WI38 (cell line): Measurements from ENCODE around the gene VSIG10L2.

ENCODE experiments used
- H3K4me3 ChIP-seq: 2 replicates; pipeline ENCODE4 v1.5.1; 2011; ENCODE audit warnings: low read depth, mild to moderate bottlenecking, control low read depth, low read length
- TF ChIP-seq, protein P1 (sequence below): IDR thresholded peaks from 2 replicates; pipeline ENCODE4 v1.5.1; 2012; ENCODE audit warnings: low read depth, mild to moderate bottlenecking, control low read depth, low read length

VSIG10L2 gene

GRCh38 chr11:125954123-125954944, 8.5 kb downstream of the VSIG10L2 start:
- TF ChIP-seq, protein P1, sequence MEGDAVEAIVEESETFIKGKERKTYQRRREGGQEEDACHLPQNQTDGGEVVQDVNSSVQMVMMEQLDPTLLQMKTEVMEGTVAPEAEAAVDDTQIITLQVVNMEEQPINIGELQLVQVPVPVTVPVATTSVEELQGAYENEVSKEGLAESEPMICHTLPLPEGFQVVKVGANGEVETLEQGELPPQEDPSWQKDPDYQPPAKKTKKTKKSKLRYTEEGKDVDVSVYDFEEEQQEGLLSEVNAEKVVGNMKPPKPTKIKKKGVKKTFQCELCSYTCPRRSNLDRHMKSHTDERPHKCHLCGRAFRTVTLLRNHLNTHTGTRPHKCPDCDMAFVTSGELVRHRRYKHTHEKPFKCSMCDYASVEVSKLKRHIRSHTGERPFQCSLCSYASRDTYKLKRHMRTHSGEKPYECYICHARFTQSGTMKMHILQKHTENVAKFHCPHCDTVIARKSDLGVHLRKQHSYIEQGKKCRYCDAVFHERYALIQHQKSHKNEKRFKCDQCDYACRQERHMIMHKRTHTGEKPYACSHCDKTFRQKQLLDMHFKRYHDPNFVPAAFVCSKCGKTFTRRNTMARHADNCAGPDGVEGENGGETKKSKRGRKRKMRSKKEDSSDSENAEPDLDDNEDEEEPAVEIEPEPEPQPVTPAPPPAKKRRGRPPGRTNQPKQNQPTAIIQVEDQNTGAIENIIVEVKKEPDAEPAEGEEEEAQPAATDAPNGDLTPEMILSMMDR = no peak
- no peak overlapping the region for H3K4me3 ChIP-seq

DNA sequence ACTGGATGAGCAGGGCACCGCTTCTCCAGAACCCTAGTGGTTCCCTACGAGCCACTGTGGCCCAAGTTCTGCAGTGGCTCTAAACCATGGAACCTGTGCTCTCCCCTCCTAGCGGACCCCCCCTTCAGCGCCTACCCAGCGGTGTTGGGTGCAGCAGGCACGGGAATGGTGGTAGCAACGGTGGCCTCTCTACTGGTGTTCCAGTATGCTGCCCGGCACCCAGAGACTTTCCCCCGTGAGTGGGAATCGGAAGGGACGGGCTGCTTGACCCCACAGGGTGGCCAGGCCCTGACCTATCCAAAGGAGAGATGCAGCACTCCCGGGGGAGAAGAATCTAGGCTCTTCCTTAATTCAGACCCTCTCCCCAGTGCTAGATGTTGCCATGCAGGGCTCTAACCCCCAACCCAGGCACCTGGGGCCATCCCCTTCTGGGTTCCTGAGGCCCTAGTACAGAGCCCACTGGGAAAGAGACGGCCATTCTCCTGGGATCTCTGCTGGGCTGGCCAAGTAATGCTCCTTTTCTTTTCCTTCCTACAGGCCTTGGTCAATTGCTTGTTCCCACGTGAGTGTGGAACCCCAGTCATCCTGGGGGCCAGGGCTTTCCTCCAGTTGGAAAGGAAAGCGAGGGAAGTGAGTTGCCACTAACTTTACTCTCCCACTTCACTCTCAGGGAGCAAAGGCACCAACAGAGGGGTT, 9.2 kb downstream of the VSIG10L2 start:
- H3K4me3 ChIP-seq = no peak overlapping the region
- TF ChIP-seq, protein P1 = no peak

DNA sequence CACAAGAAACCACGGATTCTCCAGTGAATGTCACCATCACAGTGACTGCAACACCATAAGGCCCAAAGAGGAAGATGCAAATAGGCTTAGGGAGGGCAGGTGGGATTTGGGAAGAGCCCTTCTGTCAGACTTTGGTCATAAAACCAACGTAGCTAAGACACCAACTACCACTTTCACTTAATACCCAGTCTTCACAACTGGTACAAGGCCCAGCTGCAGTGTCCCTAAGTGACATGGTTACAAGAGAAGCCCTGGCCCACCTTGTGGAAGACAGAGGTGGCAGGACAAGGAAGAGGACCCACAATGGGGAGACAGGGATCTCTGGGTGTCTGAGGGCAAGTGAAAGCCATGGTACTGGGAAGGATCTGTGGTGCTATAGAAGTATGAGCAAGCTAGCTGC, 10.0 kb downstream of the VSIG10L2 start:
- no peak overlapping the region for H3K4me3 ChIP-seq
- TF ChIP-seq, protein P1 = no peak

DNA sequence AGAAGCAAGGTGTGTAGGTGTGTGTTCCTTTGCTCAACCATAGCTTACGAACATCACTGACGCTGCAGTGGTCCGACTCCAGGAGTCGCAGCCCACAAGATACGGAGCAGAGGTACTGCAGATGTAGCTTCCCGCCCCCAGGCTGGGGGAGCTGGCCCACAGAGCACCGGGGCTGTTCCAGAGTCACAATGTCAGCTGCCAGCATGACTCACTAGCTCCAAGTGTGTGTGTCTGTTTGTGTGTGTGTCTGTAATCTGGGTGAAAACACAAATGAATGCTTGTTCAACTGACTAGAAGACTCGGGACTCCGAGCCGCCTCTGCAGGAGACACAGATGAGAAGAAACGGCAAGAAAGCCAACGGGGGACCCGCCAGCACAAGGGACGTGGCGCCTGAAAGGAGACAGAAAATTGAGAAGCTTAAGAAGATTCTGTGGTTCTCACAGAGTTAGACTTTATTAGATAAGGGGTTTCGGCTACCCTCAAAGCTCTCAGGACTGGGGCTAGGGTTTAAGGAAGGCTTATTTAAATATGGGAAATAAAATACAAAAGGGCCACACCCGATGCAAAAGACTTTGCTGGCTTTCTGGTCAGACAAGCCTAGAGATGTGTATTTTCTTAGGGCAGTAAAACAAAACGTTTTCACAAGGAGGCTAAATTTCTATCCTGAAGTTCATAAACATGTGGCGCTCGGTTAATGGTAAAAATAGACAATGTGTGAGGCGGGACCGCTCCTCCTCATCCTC, 10.7 kb downstream of the VSIG10L2 start:
- no peak overlapping the region for H3K4me3 ChIP-seq
- TF ChIP-seq, protein P1 = no peak

- no peak overlapping the region for H3K4me3 ChIP-seq
- TF ChIP-seq, protein P1 = no peak
Measured at GRCh38 chr11:125957618-125958332, 11.9 kb downstream of the VSIG10L2 start.

GRCh38 chr11:125958872-125959400, 13.1 kb downstream of the VSIG10L2 start:
- no peak overlapping the region for H3K4me3 ChIP-seq
- TF ChIP-seq, protein P1 = no peak
